ENCODE results near the gene SLC49A4. TPM values are rescaled to one million over a fixed set of nuclear protein-coding genes. Genes with fewer than 3 reads are reported as not detected.

The SLC49A4 gene
- total and polyA plus RNA-seq, 2 of the 8 experiments (the other 6 are each of a cell fraction or from before 2014, with no cell fraction given) = 9.5 to 10.2 TPM

- FAIRE-seq = no peak
- DNase-seq (ENCODE audit: low read depth in 1 of 2, low spot score in 2 of 2) = no peak
- POLR2A ChIA-PET (ENCODE audit: partially characterized antibody) = interaction anchor here (0.7 to 0.8 kb wide), 2 partner anchors 12 to 15 kb away, joined by 3 to 5 read pairs; no protein-coding TSS in a partner anchor
These were observed 98.4 kb downstream of the SLC49A4 start for GRCh38 chr3:122893282-122893681.

More at GRCh38 chr3:122893282-122893681, 98.4 kb downstream of the SLC49A4 start:
- H4K8ac ChIP-seq (ENCODE audit: extremely low read depth, insufficient read depth, low read length) = no peak overlapping the region
- 86% methylated on average over 8 of the region's 8 CpGs; no CpG with 5 or more reads in 1 of the 2 experiments for WGBS, 2 experiments (ENCODE audit: extremely low coverage in 1 of 2, insufficient coverage in 1 of 2, insufficient read length in 1 of 2, insufficient replicate concordance in 2 of 2, low coverage in 1 of 2, low lambda C conversion rate in 2 of 2, missing lambda C conversion rate in 1 of 2)
- H3K27ac ChIP-seq (ENCODE audit: low read depth, low read length) = no peak overlapping the region
- no peak overlapping the region for H3K23ac ChIP-seq (ENCODE audit: insufficient read length)
- H3K14ac ChIP-seq (ENCODE audit: insufficient read length) = no peak overlapping the region
- no peaks in the 10 kb centered on the region for H3K27me3 ChIP-seq (replicated peaks in 1 of 4; ENCODE audit: control insufficient read depth in 3 of 4, extremely low read depth in 1 of 4, insufficient read depth in 3 of 4, low read length in 3 of 4)
- H2AK5ac ChIP-seq (ENCODE audit: low read depth, low read length) = no peak overlapping the region
- TF ChIP-seq SP4 (IDR thresholded peaks at IDR 0.05; ENCODE audit: low read length) (no peak), ATF2 (IDR thresholded peaks at IDR 0.05; ENCODE audit: low read length) (no peak), HDAC2 (IDR thresholded peaks at IDR 0.05; ENCODE audit: borderline replicate concordance in 1 of 2, low read depth in 2 of 2, low read length in 2 of 2) (no peak), SUZ12 (IDR thresholded peaks at IDR 0.05; ENCODE audit: low read length) (no peak), TEAD4 (IDR thresholded peaks at IDR 0.05; ENCODE audit: low read depth, low read length) (no peak), SIX5 (IDR thresholded peaks at IDR 0.05; ENCODE audit: low read depth, low read length) (no peak), CHD1 (IDR thresholded peaks at IDR 0.05; ENCODE audit: low read depth, low read length) (no peak), KDM5A (IDR thresholded peaks at IDR 0.05; ENCODE audit: low read length) (no peak), CBX8 (IDR thresholded peaks at IDR 0.05; ENCODE audit: borderline replicate concordance, low read depth, low read length) (no peak)
- TF ChIP-seq, protein P1, sequence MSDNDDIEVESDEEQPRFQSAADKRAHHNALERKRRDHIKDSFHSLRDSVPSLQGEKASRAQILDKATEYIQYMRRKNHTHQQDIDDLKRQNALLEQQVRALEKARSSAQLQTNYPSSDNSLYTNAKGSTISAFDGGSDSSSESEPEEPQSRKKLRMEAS (IDR thresholded peaks at IDR 0.05) = no peak
- no peak overlapping the region for H4K91ac ChIP-seq (replicated peaks; ENCODE audit: insufficient read length, low read length)
- H2BK20ac ChIP-seq (ENCODE audit: low read length) = no peak overlapping the region
- no peak overlapping the region for H3K4me2 ChIP-seq (ENCODE audit: insufficient read depth in 1 of 2, low read depth in 2 of 2, low read length in 2 of 2)
- H2BK12ac ChIP-seq (ENCODE audit: low read depth, low read length) = no peak overlapping the region
- H4K20me1 ChIP-seq (replicated peaks in 1 of 2; ENCODE audit: control insufficient read depth in 1 of 2, insufficient read depth in 2 of 2, low read length in 2 of 2) = no peaks in the 10 kb centered on the region
- CTCF ChIA-PET (ENCODE audit: partially characterized antibody) = interaction anchor here (1.2 to 2.4 kb wide), 2 partner anchors 10 to 35 kb away, joined by 5 to 7 read pairs; no protein-coding TSS in a partner anchor
- H3K56ac ChIP-seq (replicated peaks; ENCODE audit: insufficient read length, low read depth, low read length) = no peak overlapping the region
- no peak overlapping the region for H3K18ac ChIP-seq (ENCODE audit: extremely low read depth, low read length)
- H4K5ac ChIP-seq (ENCODE audit: insufficient read length, low read depth, low read length) = no peak overlapping the region
- H3K79me2 ChIP-seq (ENCODE audit: control insufficient read depth in 1 of 2, insufficient read depth in 2 of 2, low read length in 2 of 2) = no peaks in the 10 kb centered on the region
- no peak overlapping the region for H2BK15ac ChIP-seq (ENCODE audit: low read length)
- no peak overlapping the region for H3K4ac ChIP-seq (replicated peaks; ENCODE audit: insufficient read length, low read depth, low read length)
- H3K79me1 ChIP-seq (ENCODE audit: low read depth, low read length) = no peaks in the 10 kb centered on the region
- no peak overlapping the region for H2BK120ac ChIP-seq (replicated peaks; ENCODE audit: low read depth, low read length)
- no peak overlapping the region for H3K9ac ChIP-seq (replicated peaks in 1 of 4; ENCODE audit: extremely low read depth in 1 of 4, low read depth in 3 of 4, low read length in 3 of 4)
- no peak overlapping the region for H3K4me3 ChIP-seq (ENCODE audit: extremely low read depth in 1 of 4, insufficient read depth in 2 of 4, low read depth in 3 of 4, low read length in 4 of 4)
- H3K9me3 ChIP-seq (ENCODE audit: insufficient read depth in 2 of 2, low read depth in 1 of 2, low read length in 1 of 2) = no peaks in the 10 kb centered on the region
- H3K4me1 ChIP-seq (replicated peaks in 1 of 4; ENCODE audit: control insufficient read depth in 3 of 4, insufficient read depth in 4 of 4, low read length in 3 of 4) = peaks cover 3 to 14% (median 9%) of the 10 kb centered on the region in 4 experiments; a peak in 6 of 7 replicates
- H2BK5ac ChIP-seq (ENCODE audit: low read depth, low read length) = no peak overlapping the region
- H3K23me2 ChIP-seq (ENCODE audit: low read depth, low read length) = no peaks in the 10 kb centered on the region
- no peak overlapping the region for H2AFZ ChIP-seq (ENCODE audit: low read length)
- H3K36me3 ChIP-seq (ENCODE audit: control insufficient read depth in 2 of 4, insufficient read depth in 4 of 4, low read length in 3 of 4) = no peaks in the 10 kb centered on the region

Measured in H1 (cell line).